Lung (tissue), 12 donors: Measurements from ENCODE around the gene LSM4. TPM values are rescaled to one million over a fixed set of nuclear protein-coding genes. Genes with fewer than 3 reads are reported as not detected.

ENCODE experiments used
- ATAC-seq: fragments of 200-7000 bp; cut with Tn5 transposase; one replicate; pipeline ENCODE4 v1.9.1; 2020; ENCODE audit warnings: moderate number of reproducible peaks; ENCODE audit not compliant: insufficient read depth, low FRiP score
- DNase-seq, 3 donors: peaks; one replicate each; pipeline ENCODE4 v3.0.0-alpha.2; 2013 to 2017
- H3K27ac ChIP-seq, 2 donors: one replicate each; pipeline ENCODE4 v1.5.1; 2013; ENCODE audit warnings: mild to moderate bottlenecking in 2 of 2, moderate library complexity in 2 of 2, control low read depth in 1 of 2, inconsistent platforms in 1 of 2, low read depth in 1 of 2, low read length in 1 of 2
- H3K27me3 ChIP-seq, 3 donors: one replicate each; pipeline ENCODE4 v1.5.1; 2013; ENCODE audit warnings: low read length in 2 of 3; ENCODE audit not compliant: control insufficient read depth in 3 of 3, insufficient read depth in 3 of 3
- H3K36me3 ChIP-seq, 4 donors: one replicate each; pipeline ENCODE4 v1.5.1; 2013; ENCODE audit warnings: low read length in 4 of 4, mild to moderate bottlenecking in 1 of 4, moderate library complexity in 1 of 4; ENCODE audit not compliant: control insufficient read depth in 4 of 4, insufficient read depth in 4 of 4
- H3K4me1 ChIP-seq, 5 donors: one replicate each; pipeline ENCODE4 v1.5.1; 2013; ENCODE audit warnings: low read length in 5 of 5, mild to moderate bottlenecking in 2 of 5, moderate library complexity in 1 of 5; ENCODE audit not compliant: control insufficient read depth in 5 of 5, insufficient read depth in 5 of 5
- H3K4me3 ChIP-seq: one replicate; pipeline ENCODE4 v1.5.1; 2013; ENCODE audit warnings: mild to moderate bottlenecking, control low read depth, moderate library complexity
- H3K9ac ChIP-seq, 2 donors: one replicate each; pipeline ENCODE4 v1.5.1; 2013; ENCODE audit warnings: low read length in 2 of 2, control low read depth in 1 of 2; ENCODE audit not compliant: insufficient read depth in 1 of 2
- H3K9me3 ChIP-seq, 4 donors: one replicate each; pipeline ENCODE4 v1.5.1; 2013; ENCODE audit warnings: low read length in 3 of 4, mild to moderate bottlenecking in 1 of 4, moderate library complexity in 1 of 4; ENCODE audit not compliant: control insufficient read depth in 4 of 4, insufficient read depth in 3 of 4
- CTCF ChIP-seq: IDR thresholded peaks from 2 replicates; pipeline ENCODE4 v1.5.1; 2012; ENCODE audit warnings: mild to moderate bottlenecking; ENCODE audit errors: control extremely low read depth, extremely low read depth
- WGBS, 2 donors: extraction: QIAGEN DNeasy Blood & Tissue Kit; methylation state at CpG; one replicate each; pipeline ENCODE4 v1.1.7; 2013; 5-methylcytosine and 5-hydroxymethylcytosine counted together
- polyA plus RNA-seq, 2 donors: library from polyadenylated mRNA; stranded (reverse); fragments of 200-250 nt; gene quantifications; one replicate each; pipeline ENCODE4 v1.2.1, GENCODE V29; 2013
- total RNA-seq, 2 donors: library from RNA; depleted of rRNA in 1 of 2; stranded (reverse); fragments of >200 nt in 1 of 2; gene quantifications; one replicate each; pipeline ENCODE4 v1.2.1, GENCODE V29; 2014 to 2021
- donor health status: control.
- donor health status: control.
- donor health status: Bipolar disorder and iron deficiency.
- donor health status: healthy.
- donor health status: DM: yes; HTN: yes; CAD: no.

Gene LSM4
- total and polyA plus RNA-seq, 4 donors: 67.7 to 217 (median 114) TPM

- WGBS, 2 donors: 60 to 78% methylated on average over 4 of the region's 4 CpGs
- no peak for TF ChIP-seq CTCF
- Histone ChIP-seq H3K9me3 (no peaks in the 10 kb centered on the region), H3K27me3 (no peaks in the 10 kb centered on the region), H3K27ac (no peak overlapping the region), H3K36me3 (no peaks in the 10 kb centered on the region), H3K4me3 (no peak overlapping the region), H3K4me1 (peaks cover 0 to 12% (median 4%) of the 10 kb centered on the region in 5 donors), H3K9ac (no peak overlapping the region)
- DNase-seq (no peak), ATAC-seq (no peak)
These were observed 25.6 kb downstream of the LSM4 start for GRCh38 chr19:18297308-18297707.

DNA sequence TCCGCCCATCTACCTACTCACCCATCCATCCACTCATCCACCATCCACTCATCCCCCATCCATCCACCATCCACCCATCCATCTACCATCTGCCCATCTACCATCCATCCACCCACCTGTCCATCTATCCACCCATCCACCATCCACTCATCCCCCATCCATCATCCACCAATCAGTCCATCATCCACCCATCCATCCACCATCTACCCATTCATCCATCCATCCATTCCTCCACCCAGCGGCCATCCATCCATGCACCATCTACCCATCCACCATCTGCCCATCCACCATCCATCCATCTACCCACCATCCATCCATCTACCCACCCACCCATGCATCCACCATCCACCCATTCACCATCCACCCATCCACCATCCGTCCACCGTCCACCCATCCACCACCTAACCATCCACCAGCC, 27.8 kb downstream of the LSM4 start:
- WGBS, 2 donors: 91 to 99% methylated on average over 4 of the region's 4 CpGs
- no peak for ATAC-seq
- H3K27ac ChIP-seq: no peak overlapping the region

GRCh38 chr19:18294467-18294864, 28.4 kb downstream of the LSM4 start:
- WGBS, 2 donors: 54 to 59% methylated on average over 9 of the region's 9 CpGs
- Histone ChIP-seq H3K27ac (no peak overlapping the region), H3K27me3 (no peaks in the 10 kb centered on the region), H3K9ac (no peak overlapping the region), H3K4me1 (peaks cover 0 to 26% (median 6%) of the 10 kb centered on the region in 5 donors), H3K9me3 (no peaks in the 10 kb centered on the region), H3K4me3 (no peak overlapping the region), H3K36me3 (no peaks in the 10 kb centered on the region)
- TF ChIP-seq CTCF: no peak
- DNase-seq (no peak), ATAC-seq (no peak)

More for the DNA sequence above, 27.8 kb downstream of the LSM4 start:
- no peak for TF ChIP-seq CTCF
- Histone ChIP-seq H3K36me3 (no peaks in the 10 kb centered on the region), H3K9me3 (no peaks in the 10 kb centered on the region), H3K4me3 (no peak overlapping the region), H3K4me1 (peaks cover 0 to 23% (median 6%) of the 10 kb centered on the region in 5 donors), H3K27me3 (no peaks in the 10 kb centered on the region), H3K9ac (no peak overlapping the region)
- DNase-seq: no peak
